ENCODE results near the gene KIF13A.
"Not testable (repeated sequence)": the region's sequence is repeated elsewhere in the genome, so short reads cannot be mapped to it uniquely, and the experiment has no call there.

Gene KIF13A

DNA sequence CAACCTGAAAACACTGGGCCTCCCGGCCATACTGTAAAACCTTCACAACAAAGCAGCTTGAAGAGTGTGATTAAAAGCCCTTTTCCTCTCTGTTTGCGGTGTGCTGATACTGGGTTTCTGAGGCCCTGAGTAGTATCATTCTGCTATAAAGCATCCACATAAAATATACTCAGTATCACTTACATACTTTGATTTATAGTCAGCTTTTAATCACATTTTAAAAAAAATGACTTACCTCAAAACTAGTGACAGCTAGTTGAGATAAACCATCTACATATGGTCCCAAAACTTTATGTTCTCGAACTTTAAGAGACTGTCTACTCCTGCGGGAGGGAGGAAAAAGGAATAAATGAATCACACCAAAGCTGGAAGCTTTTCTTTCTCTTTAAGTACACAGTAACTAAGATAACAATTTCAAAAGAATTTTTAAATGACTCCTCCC, 135.7 kb downstream of the KIF13A start:
- peak; percentile 18 for DNase-seq (ENCODE audit: low read depth)
- TF ChIP-seq, protein P1, sequence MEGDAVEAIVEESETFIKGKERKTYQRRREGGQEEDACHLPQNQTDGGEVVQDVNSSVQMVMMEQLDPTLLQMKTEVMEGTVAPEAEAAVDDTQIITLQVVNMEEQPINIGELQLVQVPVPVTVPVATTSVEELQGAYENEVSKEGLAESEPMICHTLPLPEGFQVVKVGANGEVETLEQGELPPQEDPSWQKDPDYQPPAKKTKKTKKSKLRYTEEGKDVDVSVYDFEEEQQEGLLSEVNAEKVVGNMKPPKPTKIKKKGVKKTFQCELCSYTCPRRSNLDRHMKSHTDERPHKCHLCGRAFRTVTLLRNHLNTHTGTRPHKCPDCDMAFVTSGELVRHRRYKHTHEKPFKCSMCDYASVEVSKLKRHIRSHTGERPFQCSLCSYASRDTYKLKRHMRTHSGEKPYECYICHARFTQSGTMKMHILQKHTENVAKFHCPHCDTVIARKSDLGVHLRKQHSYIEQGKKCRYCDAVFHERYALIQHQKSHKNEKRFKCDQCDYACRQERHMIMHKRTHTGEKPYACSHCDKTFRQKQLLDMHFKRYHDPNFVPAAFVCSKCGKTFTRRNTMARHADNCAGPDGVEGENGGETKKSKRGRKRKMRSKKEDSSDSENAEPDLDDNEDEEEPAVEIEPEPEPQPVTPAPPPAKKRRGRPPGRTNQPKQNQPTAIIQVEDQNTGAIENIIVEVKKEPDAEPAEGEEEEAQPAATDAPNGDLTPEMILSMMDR (conservative IDR thresholded peaks at IDR 0.05; ENCODE audit: control insufficient read depth, insufficient read depth, low read depth, low read length): no peak
- H3K4me3 ChIP-seq (ENCODE audit: control insufficient read depth, low read depth, low read length): no peak overlapping the region

DNA sequence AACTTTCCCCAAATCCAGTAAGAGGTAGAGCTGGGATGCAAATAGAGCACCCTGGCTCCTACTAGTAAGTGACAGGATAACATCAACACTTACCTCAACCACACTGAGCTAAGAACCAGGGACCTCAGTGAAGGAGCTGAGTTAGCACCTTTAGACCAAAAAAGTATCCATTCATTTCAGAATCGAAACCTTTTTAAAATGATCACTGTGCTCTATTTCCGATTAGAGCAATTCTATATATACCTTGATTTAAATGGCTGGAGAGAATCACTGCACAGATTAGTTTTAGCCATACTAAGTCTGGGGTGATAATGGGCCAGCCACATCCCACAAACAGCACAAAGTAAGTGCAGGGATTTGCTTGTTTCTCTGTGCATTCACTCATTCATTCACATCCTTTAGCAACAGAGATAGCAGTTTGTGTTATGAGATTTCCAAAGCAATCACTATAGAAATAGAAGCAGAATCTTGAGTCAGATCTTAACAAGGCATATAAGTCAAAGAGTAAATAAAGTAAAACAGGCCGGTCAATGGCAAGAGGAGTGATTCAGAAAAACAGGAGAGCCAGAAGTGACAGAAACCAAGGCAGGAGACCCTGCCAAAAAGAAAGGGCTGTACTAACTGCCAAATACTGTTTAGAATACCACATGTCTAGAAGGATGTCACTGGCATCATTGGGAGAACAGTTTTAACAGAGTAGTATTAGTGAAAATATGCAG, 136.3 kb downstream of the KIF13A start:
- TF ChIP-seq, protein P1 (conservative IDR thresholded peaks at IDR 0.05; ENCODE audit: control insufficient read depth, insufficient read depth, low read depth, low read length): no peak
- peak; percentile 18 for DNase-seq (ENCODE audit: low read depth)
- no peak overlapping the region for H3K4me3 ChIP-seq (ENCODE audit: control insufficient read depth, low read depth, low read length)

DNA sequence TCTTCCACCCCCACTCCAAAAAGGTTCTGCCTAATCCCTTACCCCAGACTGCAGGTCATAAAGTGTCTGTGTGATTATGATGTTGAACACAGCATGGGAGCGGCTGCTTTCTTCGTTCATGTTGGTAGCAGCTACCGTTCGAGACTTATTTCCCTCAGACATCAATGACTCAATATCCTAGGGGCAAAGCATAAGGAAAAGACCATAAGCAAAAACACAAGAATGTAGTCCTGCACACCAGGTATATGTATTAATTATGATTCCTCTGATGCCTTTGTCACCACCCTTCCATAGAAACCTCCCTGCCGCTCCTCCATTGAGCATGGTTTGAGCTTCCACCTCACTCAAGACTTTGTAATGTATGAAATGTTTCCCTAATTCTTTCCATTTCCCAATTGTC, 137.2 kb downstream of the KIF13A start:
- no peak for DNase-seq (ENCODE audit: low read depth)
- TF ChIP-seq, protein P1 (conservative IDR thresholded peaks at IDR 0.05; ENCODE audit: control insufficient read depth, insufficient read depth, low read depth, low read length): no peak
- H3K4me3 ChIP-seq (ENCODE audit: control insufficient read depth, low read depth, low read length): no peak overlapping the region

DNA sequence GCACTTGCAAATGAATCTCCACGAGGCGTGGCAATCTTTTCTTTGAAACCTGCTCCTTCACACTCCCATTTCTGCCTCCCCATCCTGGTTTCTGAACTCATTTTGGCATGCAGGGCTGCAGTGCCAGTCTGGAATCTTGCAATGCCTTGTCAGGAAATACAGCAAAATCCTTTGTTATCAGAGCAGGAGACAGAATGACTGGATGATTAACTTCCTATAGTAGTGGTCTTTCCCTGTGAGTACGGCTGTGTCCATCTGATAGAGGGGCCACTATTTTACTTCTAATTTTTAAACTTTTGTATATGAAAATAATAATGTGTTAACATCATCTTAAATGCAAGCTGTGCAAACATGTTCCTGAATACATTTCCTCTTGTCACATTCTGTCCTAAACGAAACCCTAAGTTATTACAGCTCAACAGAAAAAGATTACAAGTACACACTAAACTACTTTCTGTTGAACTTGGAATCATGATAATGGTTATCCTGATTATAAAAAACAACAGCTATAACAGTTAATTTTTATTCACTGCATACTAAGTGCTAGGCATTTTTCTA, 140.2 kb downstream of the KIF13A start:
- DNase-seq (ENCODE audit: low read depth): no peak
- TF ChIP-seq, protein P1 (conservative IDR thresholded peaks at IDR 0.05; ENCODE audit: control insufficient read depth, insufficient read depth, low read depth, low read length): no peak
- H3K4me3 ChIP-seq (ENCODE audit: control insufficient read depth, low read depth, low read length): no peak overlapping the region

DNA sequence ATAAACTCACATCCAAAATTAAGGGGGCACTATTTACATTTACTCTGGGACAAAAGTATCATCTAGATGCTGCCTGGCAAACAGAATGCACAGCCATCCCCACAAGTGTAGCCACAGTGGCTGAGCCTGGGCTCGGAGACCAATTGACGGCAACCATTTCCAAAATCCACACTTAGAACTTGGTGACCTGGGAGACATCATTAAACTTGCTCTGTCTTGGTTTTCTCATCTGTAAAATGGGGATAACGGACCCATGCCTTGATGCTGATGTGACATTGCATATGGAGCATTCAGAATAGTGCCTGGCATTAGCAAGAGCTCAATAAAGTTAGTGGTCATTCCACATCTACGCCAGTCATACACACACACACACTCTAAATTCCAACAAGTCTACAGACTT, 140.7 kb downstream of the KIF13A start:
- DNase-seq (ENCODE audit: low read depth): no peak
- H3K4me3 ChIP-seq (ENCODE audit: control insufficient read depth, low read depth, low read length): no peak overlapping the region
- TF ChIP-seq, protein P1 (conservative IDR thresholded peaks at IDR 0.05; ENCODE audit: control insufficient read depth, insufficient read depth, low read depth, low read length): no peak

DNA sequence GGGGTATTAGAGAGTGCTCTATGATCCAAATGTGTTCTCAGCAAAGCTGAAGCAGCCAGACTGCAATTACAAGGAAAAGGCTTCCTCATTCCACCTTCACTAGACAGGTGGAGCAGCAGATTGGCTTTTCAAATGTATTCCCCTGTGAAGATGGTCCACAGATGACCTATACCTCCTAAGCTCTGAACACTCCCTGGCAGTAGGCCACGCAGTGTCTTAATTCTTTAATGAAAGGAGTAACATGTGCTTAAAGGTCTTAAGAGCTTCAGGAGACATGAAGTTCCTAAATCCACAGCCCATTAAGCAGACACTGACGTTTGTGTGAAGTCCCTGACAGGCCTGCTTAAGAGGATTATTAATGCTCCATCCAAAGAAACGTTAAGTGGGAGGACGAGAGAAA, 141.8 kb downstream of the KIF13A start:
- TF ChIP-seq, protein P1 (conservative IDR thresholded peaks at IDR 0.05; ENCODE audit: control insufficient read depth, insufficient read depth, low read depth, low read length): no peak
- no peak overlapping the region for H3K4me3 ChIP-seq (ENCODE audit: control insufficient read depth, low read depth, low read length)
- DNase-seq (ENCODE audit: low read depth): no peak

DNA sequence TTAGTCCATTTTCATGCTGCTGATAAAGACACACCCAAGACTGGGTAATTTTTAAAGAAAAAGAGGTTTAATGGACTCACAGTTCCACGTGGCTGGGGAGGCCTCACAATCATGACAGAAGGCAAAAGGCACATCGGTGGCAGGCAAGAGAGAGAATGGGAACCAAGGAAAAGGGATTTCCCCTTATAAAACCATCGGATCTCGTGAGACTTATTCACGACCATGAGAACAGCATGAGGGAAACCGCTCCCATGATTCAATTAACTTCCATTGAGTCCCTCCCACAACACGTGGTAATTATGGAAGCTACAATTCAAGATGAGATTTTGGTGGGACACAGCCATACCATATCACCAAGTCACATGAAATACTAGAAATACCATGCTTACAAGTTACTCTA, 142.5 kb downstream of the KIF13A start:
- not testable (repeated sequence) for DNase-seq (ENCODE audit: low read depth)

More for the DNA sequence above, 142.5 kb downstream of the KIF13A start:
- not testable (repeated sequence) for H3K4me3 ChIP-seq (ENCODE audit: control insufficient read depth, low read depth, low read length)

Data from fibroblast of mammary gland (primary cell).